Sigmoid colon (tissue), 4 donors: ENCODE measurements around the gene TUBGCP2.

ENCODE experiments used
- EP300 ChIP-seq, 4 donors: sonication (generic); formaldehyde crosslinking; IDR thresholded peaks; one replicate each; pipeline ENCODE4 v1.6.1; 2017; ENCODE audit warnings: antibody characterized with exemption in 4 of 4
- POLR2A ChIP-seq, 2 donors: fragments of 450-650 bp; IDR thresholded peaks; one replicate each; pipeline ENCODE4 v1.6.1; 2016; ENCODE audit warnings: antibody characterized with exemption in 2 of 2, mild to moderate bottlenecking in 2 of 2, moderate library complexity in 2 of 2
- POLR2AphosphoS5 ChIP-seq, 4 donors: sonication (generic); formaldehyde crosslinking; IDR thresholded peaks; one replicate each; pipeline ENCODE4 v1.6.1; 2017; ENCODE audit warnings: antibody characterized with exemption in 4 of 4
- TF ChIP-seq, protein P1 (sequence below), 4 experiments: fragments of 450-650 bp in 3 of 4; fragments of 200-600 bp in 1 of 4; IDR thresholded peaks; one replicate each; pipeline ENCODE4 v1.5.1; 2016 to 2019; ENCODE audit warnings: antibody characterized with exemption in 4 of 4, mild to moderate bottlenecking in 3 of 4, moderate library complexity in 2 of 4

- TF ChIP-seq, protein P1, sequence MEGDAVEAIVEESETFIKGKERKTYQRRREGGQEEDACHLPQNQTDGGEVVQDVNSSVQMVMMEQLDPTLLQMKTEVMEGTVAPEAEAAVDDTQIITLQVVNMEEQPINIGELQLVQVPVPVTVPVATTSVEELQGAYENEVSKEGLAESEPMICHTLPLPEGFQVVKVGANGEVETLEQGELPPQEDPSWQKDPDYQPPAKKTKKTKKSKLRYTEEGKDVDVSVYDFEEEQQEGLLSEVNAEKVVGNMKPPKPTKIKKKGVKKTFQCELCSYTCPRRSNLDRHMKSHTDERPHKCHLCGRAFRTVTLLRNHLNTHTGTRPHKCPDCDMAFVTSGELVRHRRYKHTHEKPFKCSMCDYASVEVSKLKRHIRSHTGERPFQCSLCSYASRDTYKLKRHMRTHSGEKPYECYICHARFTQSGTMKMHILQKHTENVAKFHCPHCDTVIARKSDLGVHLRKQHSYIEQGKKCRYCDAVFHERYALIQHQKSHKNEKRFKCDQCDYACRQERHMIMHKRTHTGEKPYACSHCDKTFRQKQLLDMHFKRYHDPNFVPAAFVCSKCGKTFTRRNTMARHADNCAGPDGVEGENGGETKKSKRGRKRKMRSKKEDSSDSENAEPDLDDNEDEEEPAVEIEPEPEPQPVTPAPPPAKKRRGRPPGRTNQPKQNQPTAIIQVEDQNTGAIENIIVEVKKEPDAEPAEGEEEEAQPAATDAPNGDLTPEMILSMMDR (IDR thresholded peaks at IDR 0.05): no peak
- TF ChIP-seq POLR2A (IDR thresholded peaks at IDR 0.05): no peak
- TF ChIP-seq POLR2AphosphoS5 (IDR thresholded peaks at IDR 0.05): no peak
- TF ChIP-seq EP300 (IDR thresholded peaks at IDR 0.05): no peak
Observed at GRCh38 chr10:133351408-133352318, 43.0 kb upstream of the TUBGCP2 start.
